ENCODE measurements around the gene HHIPL1. TPM values are rescaled to one million over a fixed set of nuclear protein-coding genes. Genes with fewer than 3 reads are reported as not detected.
"Not testable (repeated sequence)": the region's sequence is repeated elsewhere in the genome, so short reads cannot be mapped to it uniquely, and the experiment has no call there.

The HHIPL1 gene
- total RNA-seq, 3 donors from 2014 or later: 0.26 to 3.2 (median 1.1) TPM

- intact Hi-C loops (cut with DNase I, micrococcal nuclease): no loop called here
- Histone ChIP-seq H3K4me1 (ENCODE audit: low read depth) (no peaks in the 10 kb centered on the region), H3K9me3 (no peaks in the 10 kb centered on the region), H3K4me3 (no peak overlapping the region), H3K36me3 (ENCODE audit: low read depth) (no peaks in the 10 kb centered on the region)
- ATAC-seq: no peak
- no peak for DNase-seq
- TF ChIP-seq CTCF (IDR thresholded peaks at IDR 0.05): no peak
Observed at GRCh38 chr14:99633918-99634317, 11.0 kb upstream of the HHIPL1 start.

GRCh38 chr14:99634443-99634842, 10.5 kb upstream of the HHIPL1 start:
- no peaks in the 10 kb centered on the region for H3K4me1 ChIP-seq (ENCODE audit: low read depth)
- no peak for ATAC-seq
- no peaks in the 10 kb centered on the region for H3K36me3 ChIP-seq (ENCODE audit: low read depth)
- TF ChIP-seq CTCF (IDR thresholded peaks at IDR 0.05): no peak
- no peaks in the 10 kb centered on the region for H3K9me3 ChIP-seq
- no peak overlapping the region for H3K4me3 ChIP-seq
- DNase-seq: no peak
- intact Hi-C loops (cut with DNase I, micrococcal nuclease): no loop called here

- Histone ChIP-seq H3K4me3 (no peak overlapping the region), H3K36me3 (ENCODE audit: low read depth) (no peaks in the 10 kb centered on the region), H3K4me1 (ENCODE audit: low read depth) (no peaks in the 10 kb centered on the region), H3K9me3 (no peaks in the 10 kb centered on the region)
- no peak for TF ChIP-seq CTCF (IDR thresholded peaks at IDR 0.05)
- intact Hi-C loops (cut with DNase I, micrococcal nuclease): no loop called here
- DNase-seq: no peak
- ATAC-seq: no peak
Observed at GRCh38 chr14:99635116-99635515, 9.8 kb upstream of the HHIPL1 start.

GRCh38 chr14:99636487-99636886, 8.4 kb upstream of the HHIPL1 start:
- no peak for ATAC-seq
- intact Hi-C loops (cut with DNase I, micrococcal nuclease): no loop called here
- TF ChIP-seq CTCF (IDR thresholded peaks at IDR 0.05): no peak
- H3K4me3 ChIP-seq: no peak overlapping the region
- no peaks in the 10 kb centered on the region for H3K9me3 ChIP-seq
- no peaks in the 10 kb centered on the region for H3K4me1 ChIP-seq (ENCODE audit: low read depth)
- no peak for DNase-seq
- no peaks in the 10 kb centered on the region for H3K36me3 ChIP-seq (ENCODE audit: low read depth)

- H3K36me3 ChIP-seq (ENCODE audit: low read depth): no peaks in the 10 kb centered on the region
- no peaks in the 10 kb centered on the region for H3K4me1 ChIP-seq (ENCODE audit: low read depth)
- no peak for ATAC-seq
- no peak overlapping the region for H3K4me3 ChIP-seq
- H3K9me3 ChIP-seq: no peaks in the 10 kb centered on the region
- TF ChIP-seq CTCF (IDR thresholded peaks at IDR 0.05): no peak
- intact Hi-C loops (cut with DNase I, micrococcal nuclease): no loop called here
- DNase-seq: no peak
Observed at GRCh38 chr14:99637624-99638023, 7.3 kb upstream of the HHIPL1 start.

GRCh38 chr14:99642771-99643170, 2.2 kb upstream of the HHIPL1 start:
- H3K4me1 ChIP-seq (ENCODE audit: low read depth); H3K4me3 ChIP-seq; H3K9me3 ChIP-seq; DNase-seq; ATAC-seq; intact Hi-C loops (cut with DNase I, micrococcal nuclease); H3K36me3 ChIP-seq (ENCODE audit: low read depth): not testable (repeated sequence)
